ENCODE results near the gene RBFOX1. TPM values are rescaled to one million over a fixed set of nuclear protein-coding genes. Genes with fewer than 3 reads are reported as not detected.

RBFOX1 gene
- total RNA-seq, 2 donors from 2014 or later, result not detected

DNA sequence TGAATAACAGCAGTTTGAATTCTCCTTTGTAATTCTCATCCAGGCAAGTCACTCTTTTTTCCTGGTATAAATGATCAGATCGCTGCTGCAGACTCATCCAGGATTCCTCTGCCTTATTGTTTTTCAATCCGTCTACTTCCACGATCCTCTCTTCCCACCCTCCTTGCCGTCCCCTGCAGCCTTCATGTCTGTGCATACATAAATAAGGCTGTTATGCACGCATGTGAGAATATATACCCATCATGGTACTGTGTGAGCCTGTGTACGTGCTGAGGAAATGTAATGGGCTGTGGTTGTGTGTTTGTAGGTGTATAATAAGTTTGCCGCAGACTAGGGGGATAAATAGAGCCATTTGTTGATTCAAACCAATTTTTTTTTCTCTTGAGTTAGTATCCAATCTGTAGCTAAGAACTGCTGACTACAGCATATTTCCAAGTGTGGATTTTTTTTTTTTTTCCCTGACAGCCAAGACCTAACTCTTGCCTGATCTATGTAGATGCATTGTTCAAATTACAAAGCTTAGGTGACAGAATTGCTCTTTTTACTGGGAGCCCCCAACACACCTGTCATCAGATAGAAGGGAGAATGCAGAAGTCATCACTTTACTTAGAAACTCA is 62.2 kb downstream of the RBFOX1 start:
- no peaks in the 10 kb centered on the region for H3K4me1 Mint-ChIP-seq (ENCODE audit: low read depth in 2 of 2)
- DNase-seq (ENCODE audit: low spot score) (no peak), ATAC-seq (no peak)
- no peaks in the 10 kb centered on the region for H3K27me3 Mint-ChIP-seq
- no peaks in the 10 kb centered on the region for H3K36me3 Mint-ChIP-seq
- peaks cover 12% of the 10 kb centered on the region for H3K9me3 Mint-ChIP-seq
- no peak overlapping the region for H3K4me3 Mint-ChIP-seq
- no peak overlapping the region for H3K27ac Mint-ChIP-seq

DNA sequence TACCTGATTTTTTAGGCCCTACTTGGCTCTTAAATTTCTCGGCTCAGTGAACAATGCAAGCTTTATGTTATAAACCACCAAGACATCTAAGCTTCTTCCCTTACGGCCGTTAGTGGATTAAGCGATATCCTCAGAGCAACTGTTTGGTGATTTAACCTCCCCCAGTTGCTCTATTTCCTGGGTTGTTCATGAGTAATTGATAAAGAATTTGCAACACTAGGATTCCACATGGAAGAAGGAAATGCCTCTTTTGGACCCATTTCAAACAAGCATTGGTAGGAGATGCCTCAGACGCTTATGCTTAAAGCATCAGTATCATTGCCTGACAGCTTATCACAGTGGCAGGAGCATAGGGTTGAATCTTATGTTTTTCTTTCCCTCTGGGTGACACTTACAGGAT is 65.3 kb downstream of the RBFOX1 start:
- ATAC-seq (no peak), DNase-seq (ENCODE audit: low spot score) (no peak)
- H3K9me3 Mint-ChIP-seq, result peaks cover 7% of the 10 kb centered on the region
- H3K27me3 Mint-ChIP-seq, result no peaks in the 10 kb centered on the region
- H3K27ac Mint-ChIP-seq, result no peak overlapping the region
- H3K4me1 Mint-ChIP-seq (ENCODE audit: low read depth in 2 of 2), result no peaks in the 10 kb centered on the region
- no peaks in the 10 kb centered on the region for H3K36me3 Mint-ChIP-seq
- no peak overlapping the region for H3K4me3 Mint-ChIP-seq

DNA sequence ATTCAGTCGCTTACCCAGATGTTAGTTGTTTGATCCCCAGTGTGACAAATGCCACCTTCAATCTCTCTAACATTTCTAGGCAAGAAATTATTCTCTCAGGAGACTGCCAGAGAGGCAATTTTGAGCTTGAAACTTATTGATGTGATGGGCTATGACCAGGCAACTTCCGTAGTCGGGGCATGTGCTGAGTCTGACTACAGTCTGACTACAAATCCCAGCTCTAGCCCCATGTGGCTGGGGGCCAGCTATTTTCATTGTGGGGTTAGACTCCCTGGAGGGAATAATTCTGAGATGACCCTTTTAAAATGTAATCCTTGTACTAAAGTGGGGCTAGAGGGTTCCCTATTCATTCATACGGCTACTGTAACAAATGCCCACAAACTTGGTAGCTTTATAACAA is 65.9 kb downstream of the RBFOX1 start:
- Mint-ChIP-seq H3K27me3 (no peaks in the 10 kb centered on the region), H3K36me3 (no peaks in the 10 kb centered on the region), H3K27ac (no peak overlapping the region), H3K9me3 (peaks cover 7% of the 10 kb centered on the region), H3K4me3 (no peak overlapping the region), H3K4me1 (ENCODE audit: low read depth in 2 of 2) (no peaks in the 10 kb centered on the region)
- ATAC-seq, result no peak
- no peak for DNase-seq (ENCODE audit: low spot score)

DNA sequence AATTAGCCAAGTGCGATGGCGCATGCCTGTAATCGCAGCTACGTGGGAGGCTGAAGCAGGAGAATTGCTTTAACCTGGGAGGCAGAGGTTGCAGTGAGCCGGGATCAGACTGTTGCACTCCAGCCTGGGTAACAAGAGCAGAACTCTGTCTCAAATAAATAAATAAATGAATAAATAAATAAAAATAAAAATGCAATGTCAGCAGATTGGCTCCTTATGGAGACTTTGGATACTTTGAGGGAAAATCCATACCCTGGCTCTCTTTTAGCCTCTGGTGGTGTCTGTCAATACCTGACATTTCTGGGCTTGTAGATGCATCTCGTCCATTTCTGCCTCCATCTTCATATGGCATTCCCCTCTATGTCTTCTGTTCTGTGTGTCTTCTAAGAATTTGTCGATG is 66.7 kb downstream of the RBFOX1 start:
- Mint-ChIP-seq H3K36me3 (no peaks in the 10 kb centered on the region), H3K4me1 (ENCODE audit: low read depth in 2 of 2) (no peaks in the 10 kb centered on the region)

DNA sequence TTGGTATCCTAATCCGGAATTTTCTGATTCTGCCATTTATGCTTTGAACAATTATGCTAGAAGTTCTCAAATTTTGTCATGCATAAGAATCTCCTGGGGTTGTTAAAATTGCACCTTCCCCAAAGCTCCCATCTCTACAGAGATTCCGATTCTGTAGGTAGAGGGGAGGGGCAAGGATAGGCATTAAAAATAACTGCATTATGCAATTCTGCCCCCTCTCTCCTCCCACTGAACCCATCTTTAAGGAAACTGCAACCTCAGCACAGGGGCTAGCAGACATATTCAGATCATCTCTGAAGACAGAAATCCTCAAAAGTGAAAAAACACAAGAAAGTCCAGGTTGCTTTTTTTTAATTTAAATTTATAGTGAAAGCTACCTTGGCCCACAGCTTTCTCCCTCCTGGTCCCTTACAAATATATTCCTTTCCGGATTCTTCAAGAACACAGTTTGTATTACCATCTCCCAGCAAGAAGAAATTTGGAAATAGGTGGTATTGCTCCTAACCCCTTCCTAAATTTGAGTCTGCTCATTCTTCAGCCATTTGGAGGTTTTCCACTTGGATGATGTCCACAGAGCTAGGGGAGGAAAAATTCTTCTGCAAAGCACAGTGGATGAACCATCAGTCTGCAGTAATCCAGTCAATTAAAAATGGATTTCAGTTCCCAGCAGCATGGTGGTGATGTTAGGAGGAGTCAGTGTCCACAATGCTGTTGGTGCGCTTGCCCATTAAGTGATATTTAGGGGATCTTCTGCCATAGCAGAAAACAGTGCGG is 67.7 kb downstream of the RBFOX1 start:
- Mint-ChIP-seq H3K36me3 (no peaks in the 10 kb centered on the region), H3K27me3 (no peaks in the 10 kb centered on the region), H3K4me3 (no peak overlapping the region), H3K27ac (no peak overlapping the region), H3K9me3 (peaks cover 4% of the 10 kb centered on the region), H3K4me1 (ENCODE audit: low read depth in 2 of 2) (no peaks in the 10 kb centered on the region)
- DNase-seq (ENCODE audit: low spot score) (no peak), ATAC-seq (no peak)

More for the DNA sequence above, 66.7 kb downstream of the RBFOX1 start:
- Mint-ChIP-seq H3K27me3 (no peaks in the 10 kb centered on the region), H3K27ac (no peak overlapping the region), H3K4me3 (no peak overlapping the region), H3K9me3 (peaks cover 7% of the 10 kb centered on the region)
- ATAC-seq (no peak), DNase-seq (ENCODE audit: low spot score) (no peak)

DNA sequence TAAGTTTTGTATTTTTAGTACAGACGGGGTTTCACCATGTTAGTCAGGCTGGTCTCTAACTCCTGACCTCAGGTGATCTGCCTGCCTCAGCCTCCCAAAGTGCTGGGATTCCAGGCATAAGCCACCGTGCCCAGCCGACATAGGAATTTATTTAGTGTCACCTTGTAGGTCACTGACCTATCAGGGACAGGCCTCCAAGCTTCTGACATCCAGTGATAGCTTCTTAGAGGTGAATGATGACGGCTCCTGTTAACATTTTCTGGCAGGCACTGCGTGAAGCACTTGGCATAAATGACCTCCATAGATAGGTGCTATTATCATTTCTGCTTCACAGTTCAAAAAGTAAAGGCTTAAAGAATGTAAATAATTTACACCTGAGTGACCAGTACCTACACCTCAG is 71.6 kb downstream of the RBFOX1 start:
- H3K9me3 Mint-ChIP-seq, result peaks cover 9% of the 10 kb centered on the region
- no peaks in the 10 kb centered on the region for H3K27me3 Mint-ChIP-seq
- DNase-seq (ENCODE audit: low spot score), result no peak
- ATAC-seq, result no peak
- H3K36me3 Mint-ChIP-seq, result no peaks in the 10 kb centered on the region
- H3K27ac Mint-ChIP-seq, result no peak overlapping the region
- H3K4me3 Mint-ChIP-seq, result no peak overlapping the region
- H3K4me1 Mint-ChIP-seq (ENCODE audit: low read depth in 2 of 2), result no peaks in the 10 kb centered on the region

DNA sequence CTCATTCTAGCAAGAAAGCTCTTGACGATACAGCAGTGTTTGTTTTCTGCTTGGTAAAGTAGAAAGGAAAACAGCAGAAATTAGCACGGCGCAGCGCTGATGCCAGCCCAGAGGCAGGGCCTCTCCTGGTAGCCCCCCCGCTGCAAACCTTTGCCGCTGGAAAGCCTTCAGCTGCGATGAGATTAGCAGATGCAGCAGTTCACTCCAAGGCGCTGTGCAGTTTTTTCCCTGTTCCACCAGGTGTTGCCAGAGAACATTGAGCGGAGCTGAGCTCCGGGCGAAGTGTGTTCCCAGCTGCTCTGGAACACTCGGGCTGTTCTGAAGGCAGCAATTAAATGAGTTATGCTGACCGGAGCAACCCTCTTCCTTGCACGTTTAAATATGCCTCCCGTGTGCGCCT is 72.5 kb downstream of the RBFOX1 start:
- Mint-ChIP-seq H3K27me3 (no peaks in the 10 kb centered on the region), H3K4me3 (no peak overlapping the region), H3K36me3 (no peaks in the 10 kb centered on the region), H3K4me1 (ENCODE audit: low read depth in 2 of 2) (no peaks in the 10 kb centered on the region), H3K9me3 (peaks cover 6% of the 10 kb centered on the region), H3K27ac (no peak overlapping the region)
- no peak for DNase-seq (ENCODE audit: low spot score)
- ATAC-seq, result no peak

DNA sequence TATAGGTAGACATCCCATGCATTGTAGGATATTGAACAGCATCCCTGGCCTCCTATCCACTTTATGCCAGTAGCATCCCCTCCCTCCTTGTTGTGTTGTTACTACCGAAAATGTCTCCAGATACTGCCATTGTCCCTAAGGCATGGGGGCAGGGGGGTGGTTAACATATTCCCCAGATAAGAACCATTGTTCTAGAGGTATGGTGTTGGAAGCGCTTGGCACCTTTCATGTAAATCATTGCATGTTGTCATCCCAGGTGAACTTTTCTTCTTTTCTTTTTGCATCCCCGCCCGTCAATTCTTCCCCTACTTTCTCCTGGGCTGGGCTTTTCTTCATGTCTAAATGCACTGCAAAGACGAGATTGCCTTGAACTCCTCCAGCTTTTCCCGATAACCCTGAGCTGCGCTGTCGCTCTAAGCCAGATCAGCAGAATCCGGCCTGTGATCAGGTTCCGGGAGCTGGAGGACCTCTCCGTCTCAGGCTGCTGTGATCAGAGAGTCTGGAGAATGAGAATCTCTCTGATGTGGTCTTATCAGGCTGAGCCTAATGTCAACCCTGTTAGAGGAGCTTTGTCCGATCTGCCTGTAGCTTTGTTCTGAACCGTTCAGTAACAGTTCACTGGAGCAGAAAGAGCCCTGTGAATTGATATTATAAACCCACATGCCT is 76.2 kb downstream of the RBFOX1 start:
- no peak for DNase-seq (ENCODE audit: low spot score)

DNA sequence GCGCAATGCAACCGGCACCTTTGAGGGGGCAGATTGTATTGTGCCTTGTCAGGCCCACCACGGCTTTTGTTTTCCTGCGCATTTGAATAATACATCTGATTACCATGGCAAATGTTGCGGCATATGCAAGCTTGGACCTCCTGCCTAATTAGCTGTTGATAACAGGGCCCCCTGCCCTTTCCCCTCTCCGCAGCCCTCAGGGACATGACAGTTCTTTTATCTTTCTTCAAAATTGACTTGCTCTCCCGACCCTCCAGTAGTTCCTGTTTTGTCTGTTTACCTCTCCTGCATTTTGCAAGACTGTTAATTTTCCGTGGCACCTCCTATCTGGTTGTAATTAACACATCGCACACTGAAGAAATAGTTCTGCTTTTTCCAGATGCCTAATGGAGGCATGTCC is 86.8 kb downstream of the RBFOX1 start:
- Mint-ChIP-seq H3K36me3 (no peaks in the 10 kb centered on the region), H3K4me1 (ENCODE audit: low read depth in 2 of 2) (no peaks in the 10 kb centered on the region), H3K9me3 (peaks cover 11% of the 10 kb centered on the region), H3K27ac (no peak overlapping the region), H3K27me3 (peaks cover 0 to 2% of the 10 kb centered on the region in 2 donors), H3K4me3 (no peak overlapping the region)
- ATAC-seq, result no peak
- DNase-seq (ENCODE audit: low spot score), result no peak

More for the DNA sequence above, 76.2 kb downstream of the RBFOX1 start:
- Mint-ChIP-seq H3K27ac (no peak overlapping the region), H3K9me3 (peaks cover 6% of the 10 kb centered on the region), H3K4me3 (no peak overlapping the region), H3K27me3 (no peaks in the 10 kb centered on the region), H3K4me1 (ENCODE audit: low read depth in 2 of 2) (no peaks in the 10 kb centered on the region), H3K36me3 (no peaks in the 10 kb centered on the region)
- ATAC-seq, result no peak

DNA sequence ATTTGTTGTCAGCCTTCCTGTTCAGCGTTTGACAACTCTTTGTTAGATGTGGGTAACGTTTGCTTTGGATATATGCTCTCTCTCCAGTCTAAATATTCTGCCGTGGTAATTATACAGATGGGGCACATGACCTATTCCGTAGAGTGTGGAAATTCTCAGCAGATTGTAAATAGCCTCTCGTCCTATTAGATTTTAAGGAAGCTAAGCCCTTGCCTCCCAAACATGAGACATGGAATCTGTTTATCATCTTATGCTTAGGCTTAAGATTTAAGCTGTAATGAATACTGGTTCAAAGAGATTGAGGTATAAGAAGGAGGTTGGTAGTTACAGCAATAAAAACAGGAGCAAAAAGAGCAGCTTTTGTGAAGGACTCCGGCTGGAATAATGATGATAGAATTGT is 87.4 kb downstream of the RBFOX1 start:
- no peak overlapping the region for H3K27ac Mint-ChIP-seq
- H3K27me3 Mint-ChIP-seq, result peaks cover 0 to 2% of the 10 kb centered on the region in 2 donors
- ATAC-seq (no peak), DNase-seq (ENCODE audit: low spot score) (no peak)
- H3K4me1 Mint-ChIP-seq (ENCODE audit: low read depth in 2 of 2), result no peaks in the 10 kb centered on the region
- H3K9me3 Mint-ChIP-seq, result peaks cover 11% of the 10 kb centered on the region
- H3K4me3 Mint-ChIP-seq, result no peak overlapping the region
- no peaks in the 10 kb centered on the region for H3K36me3 Mint-ChIP-seq

DNA sequence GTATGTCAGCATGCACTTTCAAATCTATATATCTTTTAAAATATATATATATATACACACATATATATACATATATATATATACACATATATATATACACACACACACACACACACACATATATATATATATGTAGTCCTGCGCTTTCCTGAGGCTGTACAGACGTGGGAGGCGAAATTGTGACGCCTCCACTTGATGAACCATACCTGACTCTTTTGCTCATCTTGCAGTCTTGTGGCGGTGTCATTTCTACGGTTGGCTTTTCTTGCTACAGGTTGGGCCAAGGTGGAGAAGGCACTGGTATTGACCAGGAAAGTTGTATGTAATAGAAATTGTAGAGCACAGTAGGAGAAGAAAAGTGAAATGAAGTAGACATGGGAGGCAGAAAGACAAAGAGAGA is 88.2 kb downstream of the RBFOX1 start:
- Mint-ChIP-seq H3K27ac (no peak overlapping the region), H3K4me3 (no peak overlapping the region), H3K36me3 (no peaks in the 10 kb centered on the region), H3K9me3 (peaks cover 11% of the 10 kb centered on the region), H3K4me1 (ENCODE audit: low read depth in 2 of 2) (no peaks in the 10 kb centered on the region), H3K27me3 (peaks cover 0 to 2% of the 10 kb centered on the region in 2 donors)
- no peak for ATAC-seq
- DNase-seq (ENCODE audit: low spot score), result no peak

DNA sequence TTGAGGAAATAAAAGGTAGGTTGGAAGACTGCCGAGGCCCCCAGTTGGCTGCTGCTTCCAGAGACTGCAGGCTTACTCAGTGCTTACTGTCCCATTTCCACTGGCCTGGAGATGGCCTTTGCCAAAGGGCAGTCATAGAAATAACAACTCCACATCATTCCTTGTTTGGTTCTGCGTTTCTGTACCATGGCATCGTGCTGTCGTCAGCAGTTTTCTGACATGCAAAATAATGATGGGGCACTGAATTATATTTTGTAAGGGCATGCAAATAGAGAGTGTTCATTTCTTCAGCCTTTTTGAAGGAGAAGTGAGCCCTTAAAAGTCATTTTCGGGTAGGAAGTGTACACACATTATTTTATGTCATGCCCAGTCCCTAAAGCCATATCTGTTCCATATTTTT is 88.9 kb downstream of the RBFOX1 start:
- ATAC-seq, result no peak
- Mint-ChIP-seq H3K9me3 (peaks cover 11% of the 10 kb centered on the region), H3K4me3 (no peak overlapping the region), H3K36me3 (no peaks in the 10 kb centered on the region), H3K27ac (no peak overlapping the region), H3K27me3 (peaks cover 0 to 2% of the 10 kb centered on the region in 2 donors), H3K4me1 (ENCODE audit: low read depth in 2 of 2) (no peaks in the 10 kb centered on the region)
- DNase-seq (ENCODE audit: low spot score), result no peak

DNA sequence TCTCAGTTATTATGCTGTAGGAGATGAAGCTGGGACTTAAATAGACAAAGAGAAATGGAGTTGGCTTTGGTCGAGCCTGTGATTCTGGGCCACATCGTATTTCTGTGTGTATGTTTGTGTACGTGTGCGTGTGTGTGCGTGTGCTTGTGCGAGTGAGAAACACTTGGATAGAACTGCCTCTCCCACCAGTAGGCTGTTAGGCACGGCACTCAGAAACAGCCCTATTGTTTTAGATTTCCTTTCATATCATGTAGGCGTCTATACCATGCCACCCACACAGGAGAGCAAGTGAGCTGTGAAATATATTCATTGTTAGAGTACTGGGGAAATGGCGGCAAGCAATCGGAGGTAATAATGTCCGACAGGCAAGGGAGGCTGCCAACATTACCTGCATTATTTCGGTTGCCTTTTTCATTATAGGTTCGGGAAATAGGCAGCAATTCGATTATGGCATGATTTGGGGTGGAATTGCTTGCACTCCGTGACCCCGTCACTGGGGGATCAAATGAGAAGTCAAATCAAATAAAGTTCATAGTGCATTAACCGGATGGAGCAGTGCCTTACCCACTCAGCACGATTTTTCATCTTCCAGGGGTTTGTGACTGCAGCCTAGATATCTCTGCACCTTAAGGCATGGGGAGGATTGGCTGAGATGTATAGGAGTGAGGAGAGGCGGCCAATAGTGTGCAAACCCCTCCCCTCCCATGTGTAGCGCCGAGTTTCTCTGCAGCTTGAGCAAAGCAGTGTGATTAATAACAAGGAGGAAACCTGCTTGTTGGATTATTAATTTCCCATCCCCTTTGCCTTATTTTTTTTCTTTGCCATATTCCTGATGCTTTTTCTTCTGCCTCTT is 89.6 kb downstream of the RBFOX1 start:
- ATAC-seq (no peak), DNase-seq (ENCODE audit: low spot score) (no peak)
- Mint-ChIP-seq H3K36me3 (no peaks in the 10 kb centered on the region), H3K27me3 (peaks cover 0 to 2% of the 10 kb centered on the region in 2 donors), H3K4me3 (no peak overlapping the region), H3K4me1 (ENCODE audit: low read depth in 2 of 2) (no peaks in the 10 kb centered on the region), H3K9me3 (peaks cover 11% of the 10 kb centered on the region), H3K27ac (no peak overlapping the region)
